OCI-LY3 (cell line): ENCODE measurements around the gene CTNNBIP1.

ENCODE experiments used
- H2AFZ ChIP-seq: fragments of 200-600, 300-600 bp; shearing (Covaris generic); 2 replicates; pipeline ENCODE4 v1.6.0; 2014; ENCODE audit warnings: antibody characterized with exemption, low read depth, low read length
- H3K27ac ChIP-seq: fragments of 200-600, 300-600 bp; sonication (generic); 2 replicates; pipeline ENCODE4 v1.5.1; 2014; ENCODE audit warnings: mild to moderate bottlenecking, low read length, moderate library complexity, mixed read lengths
- H3K27me3 ChIP-seq: fragments of 200-600, 300-600 bp; sonication (generic); 2 replicates; pipeline ENCODE4 v1.6.1; 2014; ENCODE audit warnings: low read depth, low read length, mixed read lengths
- H3K36me3 ChIP-seq: fragments of 200-600, 300-600 bp; sonication (generic); replicated peaks from 2 replicates; pipeline ENCODE3; 2014; ENCODE audit warnings: low read depth, low read length, mixed read lengths
- H3K4me1 ChIP-seq: fragments of 300-600, 200-600 bp; sonication (generic); 2 replicates; pipeline ENCODE4 v1.6.1; 2014; ENCODE audit warnings: low read length, mixed read lengths
- H3K4me2 ChIP-seq: fragments of 200-600, 300-600 bp; sonication (generic); 2 replicates; pipeline ENCODE4 v1.6.1; 2014; ENCODE audit warnings: low read length, mixed read lengths
- H3K4me3 ChIP-seq: fragments of 300-600, 200-600 bp; sonication (generic); 2 replicates; pipeline ENCODE4 v1.5.1; 2014; ENCODE audit warnings: antibody characterized with exemption, mild to moderate bottlenecking, low read length, moderate library complexity
- H3K79me2 ChIP-seq: fragments of 300-600, 200-600 bp; shearing (Covaris generic); 2 replicates; pipeline ENCODE4 v1.6.1; 2014; ENCODE audit warnings: mild to moderate bottlenecking, low read length, mixed read lengths
- H3K9ac ChIP-seq: fragments of 300-600, 200-600 bp; shearing (Covaris generic); 2 replicates; pipeline ENCODE4 v1.6.0; 2014; ENCODE audit warnings: mild to moderate bottlenecking, low read length, moderate library complexity
- H3K9me3 ChIP-seq: fragments of 200-600, 300-600 bp; shearing (Covaris generic); 2 replicates; pipeline ENCODE4 v1.6.1; 2014; ENCODE audit warnings: low read length, mixed read lengths; ENCODE audit not compliant: insufficient read depth
- H4K20me1 ChIP-seq: fragments of 200-600, 300-600 bp; sonication (generic); 2 replicates; pipeline ENCODE4 v1.6.1; 2016; ENCODE audit warnings: low read length, mixed read lengths; ENCODE audit not compliant: insufficient read depth
- CTCF ChIP-seq: fragments of 200-600, 300-600 bp; sonication (generic); IDR thresholded peaks from 2 replicates; pipeline ENCODE4 v1.5.1; 2014; ENCODE audit warnings: antibody characterized with exemption, low read length, low read depth
- EZH2phosphoT487 ChIP-seq: fragments of 200-600 bp; shearing (Covaris generic); IDR thresholded peaks from 2 replicates; pipeline ENCODE4 v1.6.1; 2018; ENCODE audit warnings: antibody characterized with exemption, mixed run types, low read depth

The CTNNBIP1 gene

DNA sequence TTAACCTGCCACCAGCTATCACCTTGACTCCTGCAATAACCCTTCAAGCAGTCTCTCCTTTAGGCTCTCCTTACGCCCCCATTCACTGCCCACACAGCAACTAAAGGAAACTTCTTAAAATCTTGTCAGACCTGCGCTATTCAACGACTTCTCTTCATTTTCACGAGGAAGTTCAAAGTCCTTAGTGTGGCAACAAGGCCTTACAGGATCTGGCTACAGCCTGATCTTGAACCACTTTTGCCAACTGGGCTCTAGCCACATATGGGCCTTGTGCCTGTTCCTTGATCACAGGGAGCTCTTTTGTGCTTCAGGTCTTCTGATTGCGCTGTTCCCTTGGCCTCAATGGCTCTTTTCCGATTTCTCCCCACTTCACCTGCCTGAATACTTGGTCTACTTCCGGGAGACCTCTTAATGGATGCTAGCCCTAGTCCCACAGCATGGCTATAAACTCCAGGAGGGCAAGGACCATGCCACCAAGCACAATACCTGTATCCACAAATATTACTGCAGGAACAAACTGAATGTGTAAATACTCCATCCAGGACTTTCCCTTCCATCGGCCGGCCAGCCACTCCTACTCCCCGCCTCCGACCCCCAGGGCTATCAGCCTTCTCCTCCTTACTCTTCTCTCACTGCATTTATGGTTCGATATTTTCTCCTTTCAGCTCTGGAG lies 2.3 kb upstream of the CTNNBIP1 start:
- Histone ChIP-seq H3K27ac (no peak overlapping the region), H3K4me2 (no peak overlapping the region), H3K4me1 (peaks cover 6% of the 10 kb centered on the region), H3K79me2 (no peaks in the 10 kb centered on the region), H3K4me3 (no peak overlapping the region), H4K20me1 (no peaks in the 10 kb centered on the region), H3K9me3 (no peaks in the 10 kb centered on the region), H3K9ac (no peak overlapping the region), H3K27me3 (no peaks in the 10 kb centered on the region), H2AFZ (no peak overlapping the region), H3K36me3 (no peaks in the 10 kb centered on the region)
- TF ChIP-seq CTCF: no peak
- no peak for TF ChIP-seq EZH2phosphoT487

GRCh38 chr1:9910423-9911178 lies 532 bp upstream of the CTNNBIP1 start:
- peak overlapping the region; percentile 100 for H2AFZ ChIP-seq
- H3K9me3 ChIP-seq: no peaks in the 10 kb centered on the region
- H3K27me3 ChIP-seq: no peaks in the 10 kb centered on the region
- H3K9ac ChIP-seq: peak overlapping the region; percentile 83
- no peak for TF ChIP-seq CTCF
- no peak for TF ChIP-seq EZH2phosphoT487
- H3K4me2 ChIP-seq: peak overlapping the region; percentile 96
- peak overlapping the region; percentile 93 for H3K4me3 ChIP-seq
- H3K36me3 ChIP-seq: no peaks in the 10 kb centered on the region
- no peaks in the 10 kb centered on the region for H4K20me1 ChIP-seq
- no peaks in the 10 kb centered on the region for H3K79me2 ChIP-seq
- peaks cover 6% of the 10 kb centered on the region for H3K4me1 ChIP-seq
- peak overlapping the region; percentile 86 for H3K27ac ChIP-seq

DNA sequence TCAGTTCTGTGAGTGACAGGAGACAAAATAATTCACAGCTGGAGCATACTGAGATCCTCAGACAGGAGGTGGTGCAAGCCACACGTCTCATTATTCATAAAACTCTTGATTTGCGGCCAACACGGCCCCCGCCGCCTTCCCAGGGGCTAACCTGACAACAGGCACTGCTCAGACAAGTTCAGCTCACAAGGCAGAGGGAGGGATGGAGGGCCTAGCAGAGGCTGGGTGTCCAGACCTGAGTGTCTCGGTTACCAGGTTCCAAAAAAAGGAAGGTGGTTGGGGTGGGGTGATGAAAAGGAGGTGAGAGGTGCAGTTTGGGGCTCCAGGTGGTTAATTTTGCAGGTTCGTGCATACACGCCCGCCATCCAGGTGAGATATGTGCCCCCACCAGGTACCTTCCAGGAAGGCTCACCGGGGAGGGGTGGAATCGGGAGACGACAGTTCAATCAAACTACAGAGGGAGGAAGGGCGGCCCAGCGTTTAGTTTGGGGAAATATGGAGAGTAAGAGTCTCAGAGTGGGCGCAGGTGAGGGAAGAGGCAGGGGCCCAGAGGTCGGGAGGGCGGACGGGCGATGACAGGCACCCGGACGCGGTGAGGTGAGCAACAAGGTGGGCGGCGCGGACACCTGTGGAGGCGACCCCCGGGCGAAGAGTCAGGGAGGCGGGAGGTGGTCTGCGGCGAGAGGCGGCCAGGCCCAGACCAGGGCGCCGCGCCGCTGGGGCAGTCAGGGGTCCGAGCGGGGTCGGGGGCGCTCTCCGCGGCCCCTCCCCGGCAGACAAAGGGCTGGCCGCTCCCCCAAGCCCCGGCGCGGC lies 629 bp downstream of the CTNNBIP1 start:
- TF ChIP-seq EZH2phosphoT487: no peak
- no peak for TF ChIP-seq CTCF
- no peaks in the 10 kb centered on the region for H3K27me3 ChIP-seq
- no peaks in the 10 kb centered on the region for H3K36me3 ChIP-seq
- H3K79me2 ChIP-seq: no peaks in the 10 kb centered on the region
- H3K9ac ChIP-seq: peak overlapping the region; percentile 65
- peaks cover 14% of the 10 kb centered on the region for H3K4me1 ChIP-seq
- peak overlapping the region; percentile 30; the same call in 1 of the 2 replicates for H2AFZ ChIP-seq
- peak overlapping the region; percentile 96 for H3K4me2 ChIP-seq
- H3K4me3 ChIP-seq: peak overlapping the region; percentile 78
- H4K20me1 ChIP-seq: no peaks in the 10 kb centered on the region
- no peak overlapping the region for H3K27ac ChIP-seq
- H3K9me3 ChIP-seq: no peaks in the 10 kb centered on the region

DNA sequence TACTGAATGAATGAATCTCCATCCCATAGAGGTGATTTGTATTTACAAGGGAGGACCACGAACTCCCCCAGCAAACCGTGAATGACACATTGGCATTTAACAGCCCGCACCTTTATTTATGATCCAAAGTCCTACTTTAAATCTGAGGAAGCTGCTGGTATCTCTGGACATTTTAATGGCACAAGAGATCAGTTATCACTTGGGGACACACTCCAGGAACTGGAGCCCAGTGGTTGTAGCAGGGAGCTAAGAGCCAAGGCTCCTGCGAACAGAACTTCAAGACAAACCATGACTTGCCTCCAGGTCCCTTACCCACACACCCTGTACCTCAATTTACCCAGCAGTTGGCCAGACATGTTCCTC lies 1.2 kb downstream of the CTNNBIP1 start:
- H3K9ac ChIP-seq: peak overlapping the region; percentile 65; the same call in 1 of the 2 replicates
- TF ChIP-seq EZH2phosphoT487 (no peak), CTCF (no peak)
- no peaks in the 10 kb centered on the region for H3K79me2 ChIP-seq
- H3K4me3 ChIP-seq: peak overlapping the region; percentile 78
- H3K27ac ChIP-seq: no peak overlapping the region
- 0 out of 2 replicates have a peak overlapping the region, but pooled peaks have one; percentile 30 for H2AFZ ChIP-seq
- no peaks in the 10 kb centered on the region for H3K36me3 ChIP-seq
- no peaks in the 10 kb centered on the region for H4K20me1 ChIP-seq
- no peaks in the 10 kb centered on the region for H3K27me3 ChIP-seq
- peaks cover 20% of the 10 kb centered on the region for H3K4me1 ChIP-seq
- no peaks in the 10 kb centered on the region for H3K9me3 ChIP-seq
- H3K4me2 ChIP-seq: peak overlapping the region; percentile 96
